Measurements from ENCODE around the gene SLAMF7.
A peak's percentile ranks its signal among the peaks of the same experiment; 100 is the strongest.
"Not testable (repeated sequence)": the region's sequence is repeated elsewhere in the genome, so short reads cannot be mapped to it uniquely, and the experiment has no call there.

SLAMF7 gene, protein sequence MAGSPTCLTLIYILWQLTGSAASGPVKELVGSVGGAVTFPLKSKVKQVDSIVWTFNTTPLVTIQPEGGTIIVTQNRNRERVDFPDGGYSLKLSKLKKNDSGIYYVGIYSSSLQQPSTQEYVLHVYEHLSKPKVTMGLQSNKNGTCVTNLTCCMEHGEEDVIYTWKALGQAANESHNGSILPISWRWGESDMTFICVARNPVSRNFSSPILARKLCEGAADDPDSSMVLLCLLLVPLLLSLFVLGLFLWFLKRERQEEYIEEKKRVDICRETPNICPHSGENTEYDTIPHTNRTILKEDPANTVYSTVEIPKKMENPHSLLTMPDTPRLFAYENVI

DNA sequence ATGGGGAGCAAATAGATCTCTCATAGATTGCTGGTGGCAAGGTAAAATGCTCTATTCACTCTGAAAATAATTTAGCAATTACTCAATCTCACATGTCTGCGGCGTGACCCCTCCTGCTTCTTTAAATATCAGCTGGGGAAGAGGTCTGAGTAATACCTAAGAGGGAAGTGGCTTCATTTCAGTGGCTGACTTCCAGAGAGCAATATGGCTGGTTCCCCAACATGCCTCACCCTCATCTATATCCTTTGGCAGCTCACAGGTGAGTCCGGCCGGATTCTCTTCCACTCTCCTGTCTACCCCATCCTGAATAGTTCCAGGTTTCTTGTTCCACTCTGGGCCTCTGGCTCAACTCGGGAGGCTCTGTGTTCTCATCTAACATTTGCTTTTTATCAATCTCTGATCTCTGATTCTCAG, at the start of gene SLAMF7:
Gene SLAMF7, plus strand, starts transcription at position 150 of the 414 bp plus-strand sequence. Its CDS starts 55 bp downstream, at position 205.
- no peak for DNase-seq (ENCODE audit: extremely low read depth in 1 of 2, low read depth in 1 of 2)

DNA sequence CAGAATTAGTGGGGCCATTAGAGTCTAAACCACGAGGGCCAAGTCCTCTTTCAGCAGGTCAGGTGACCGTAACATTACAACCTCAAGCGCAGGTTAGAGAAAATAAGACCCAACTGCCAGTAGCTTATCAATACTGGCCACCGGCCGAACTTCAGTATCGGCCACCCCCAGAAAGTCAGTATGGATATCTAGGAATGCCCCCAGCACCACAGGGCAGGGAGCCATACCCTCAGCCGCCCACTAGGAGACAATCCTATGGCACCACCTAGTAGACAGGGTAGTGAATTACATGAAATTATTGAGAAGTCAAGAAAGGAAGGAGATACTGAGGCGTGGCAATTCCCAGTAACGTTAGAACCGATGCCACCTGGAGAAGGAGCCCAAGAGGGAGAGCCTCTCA, 46.7 kb upstream of the SLAMF7 start:
- not testable (repeated sequence) for DNase-seq (ENCODE audit: extremely low read depth in 1 of 2, low read depth in 1 of 2)

DNA sequence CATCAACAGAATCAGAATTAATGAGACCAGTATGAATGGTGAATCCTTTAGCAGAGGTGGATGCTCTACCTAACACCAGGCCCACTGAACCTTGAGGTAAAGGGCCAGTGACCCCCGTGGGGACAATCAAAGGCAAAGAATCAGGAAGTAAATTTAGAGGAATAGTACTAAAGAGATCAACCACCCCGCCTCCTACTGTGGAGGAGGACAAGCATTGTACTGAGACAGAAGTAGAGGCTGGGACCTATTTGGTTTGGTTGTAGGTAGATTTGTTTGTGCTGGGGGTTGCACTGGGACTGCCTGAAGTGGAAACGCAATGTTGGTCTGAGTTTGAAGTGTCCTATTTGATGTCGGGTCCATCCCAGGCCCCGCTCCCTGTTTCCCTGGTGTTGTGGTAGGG, 36.9 kb upstream of the SLAMF7 start:
- no peak for DNase-seq (ENCODE audit: extremely low read depth in 1 of 2, low read depth in 1 of 2)

DNA sequence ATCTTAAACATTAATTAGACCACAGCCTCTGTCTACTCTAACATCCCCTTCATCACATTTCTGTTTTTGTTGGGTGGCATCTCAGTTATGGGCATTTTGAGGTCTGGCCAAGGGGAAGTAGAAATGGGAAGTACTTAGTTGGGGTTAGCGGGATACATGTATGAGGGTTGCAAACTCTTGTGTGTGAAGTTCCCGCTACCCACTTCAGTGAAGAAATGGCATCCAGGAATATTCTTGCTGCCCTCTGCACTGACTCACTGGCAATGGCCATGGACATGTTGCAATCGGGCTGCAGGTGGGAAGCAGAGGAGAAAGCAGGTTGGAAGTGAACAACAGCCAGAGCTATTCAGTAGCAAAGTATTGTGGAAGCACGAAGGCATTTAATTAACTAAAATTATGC, 34.8 kb upstream of the SLAMF7 start:
- DNase-seq (ENCODE audit: extremely low read depth in 1 of 2, low read depth in 1 of 2), result no peak

DNA sequence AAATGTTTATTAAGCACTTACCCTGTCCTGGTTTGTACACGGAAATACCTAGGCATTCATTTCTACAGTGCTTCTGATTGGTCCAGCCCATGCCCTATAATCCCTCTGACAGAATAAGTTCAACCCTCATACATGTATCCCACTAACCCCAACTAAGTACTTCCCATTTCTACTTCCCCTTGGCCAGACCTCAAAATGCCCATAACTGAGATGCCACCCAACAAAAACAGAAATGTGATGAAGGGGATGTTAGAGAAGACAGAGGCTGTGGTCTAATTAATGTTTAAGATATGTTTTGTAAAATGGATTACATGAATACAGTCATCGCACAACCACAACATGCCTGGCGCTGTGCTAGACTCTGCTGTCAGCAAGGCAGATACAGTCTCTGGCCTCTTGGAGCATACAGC, 33.8 kb upstream of the SLAMF7 start:
- not testable (repeated sequence) for DNase-seq (ENCODE audit: extremely low read depth in 1 of 2, low read depth in 1 of 2)

DNA sequence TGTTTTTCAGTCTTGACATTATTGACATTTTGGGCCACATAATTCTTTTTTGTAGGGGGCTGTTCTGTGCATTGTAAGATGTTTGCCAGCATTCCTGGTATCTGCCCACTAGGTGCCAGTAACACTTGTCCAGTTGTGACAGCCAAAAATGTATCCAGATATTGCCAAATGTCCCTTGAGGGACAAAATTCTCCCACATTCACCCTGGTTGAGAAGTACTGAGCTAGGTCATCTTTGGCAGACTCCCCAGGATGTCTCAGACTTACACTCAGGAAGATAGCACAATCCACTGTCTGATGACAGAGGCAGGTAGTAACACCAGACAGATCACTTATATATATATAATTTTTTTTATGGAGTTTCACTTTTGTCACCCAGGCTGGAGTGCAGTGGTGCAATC, 33.3 kb upstream of the SLAMF7 start:
- no peak for DNase-seq (ENCODE audit: extremely low read depth in 1 of 2, low read depth in 1 of 2)

DNA sequence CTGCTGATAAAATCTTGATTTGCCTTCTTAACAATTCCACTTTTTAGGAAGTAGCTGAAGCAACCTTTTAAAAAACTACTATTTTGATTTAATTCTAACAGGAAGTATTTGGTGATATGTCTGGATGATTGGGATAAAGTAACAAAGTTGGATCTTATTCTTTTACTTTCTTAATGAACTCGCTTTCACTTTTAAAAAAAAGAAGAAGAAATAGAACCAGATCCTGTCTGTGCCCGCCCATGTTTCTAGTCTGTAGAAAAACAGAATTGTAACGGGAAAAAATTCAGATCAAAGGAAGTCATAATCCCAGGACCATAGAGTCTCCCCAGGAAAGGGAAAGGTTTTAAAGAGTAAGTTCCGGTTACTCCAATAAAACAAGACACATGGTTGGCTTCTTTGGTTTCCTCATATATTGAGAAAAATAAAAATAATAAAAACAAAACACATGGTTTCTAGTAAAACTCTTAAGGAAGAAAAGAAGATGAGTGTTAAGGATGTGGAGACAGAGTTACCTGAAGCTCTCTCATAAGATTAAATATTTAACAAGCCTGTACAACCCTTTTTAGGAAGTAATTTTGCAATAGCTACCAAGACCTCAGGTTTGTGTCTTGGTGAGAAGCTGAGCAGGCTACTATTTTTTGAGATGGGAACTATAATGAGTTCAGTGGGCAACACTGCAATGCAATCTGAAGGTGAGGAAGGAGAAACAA, 32.4 kb upstream of the SLAMF7 start:
- DNase-seq (ENCODE audit: extremely low read depth in 1 of 2, low read depth in 1 of 2), result no peak

DNA sequence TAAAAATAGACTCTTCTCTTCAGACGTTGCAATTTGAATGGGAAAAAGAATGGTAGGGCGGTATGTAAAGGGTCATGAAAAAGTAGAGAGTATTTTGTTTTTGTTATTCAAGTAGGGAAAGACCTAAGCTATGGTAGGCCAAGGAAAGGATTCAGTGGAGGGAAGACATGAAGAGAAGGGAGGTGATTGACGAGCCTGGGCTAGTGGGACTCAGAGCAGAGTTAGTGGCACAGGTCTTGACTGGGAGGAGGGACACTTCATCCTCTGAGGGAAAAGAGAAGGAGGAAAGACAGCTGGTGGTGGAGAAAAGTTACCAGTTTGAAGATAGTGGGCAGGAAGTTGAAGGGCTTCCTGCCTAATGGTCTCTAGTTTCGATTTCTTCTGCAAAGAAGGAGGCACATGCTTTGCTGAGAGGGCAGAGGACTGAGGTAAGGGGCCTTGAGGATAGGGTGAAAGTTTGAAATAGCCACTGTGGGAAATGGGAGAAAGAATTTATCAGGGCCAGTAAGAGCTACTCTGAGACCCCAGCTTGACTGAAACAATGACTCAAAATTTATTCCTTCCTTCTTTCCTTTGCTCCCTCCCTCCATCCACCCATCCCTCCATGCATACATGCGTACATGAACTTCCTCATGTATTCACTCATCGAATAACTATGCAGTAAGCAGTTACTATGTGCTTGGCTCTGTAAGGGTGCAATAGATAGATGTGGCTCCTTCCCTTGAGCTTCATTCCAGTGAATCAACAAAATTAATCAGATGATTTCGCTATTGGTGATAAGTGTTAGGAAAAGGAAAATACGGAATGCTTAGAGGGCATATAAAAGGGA, 31.6 kb upstream of the SLAMF7 start:
- no peak for DNase-seq (ENCODE audit: extremely low read depth in 1 of 2, low read depth in 1 of 2)

DNA sequence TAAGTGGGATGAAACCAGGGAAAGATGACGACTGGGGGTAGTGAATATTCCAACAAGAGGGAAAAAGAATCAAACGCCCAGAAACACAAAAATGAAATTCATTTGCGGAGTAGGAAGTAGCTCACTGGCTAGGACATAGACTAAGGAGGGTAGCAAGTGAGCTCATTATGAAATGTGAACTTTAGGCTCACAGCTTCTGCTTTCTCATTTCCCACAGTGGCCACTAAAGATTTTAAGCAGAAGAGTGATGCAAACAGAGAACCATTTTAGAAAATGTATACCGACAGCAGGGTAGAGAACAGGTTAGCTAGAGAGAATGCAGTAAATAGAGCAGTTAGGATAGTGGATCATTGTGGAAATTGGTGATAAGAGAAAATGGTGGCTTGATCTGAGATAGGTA, 30.9 kb upstream of the SLAMF7 start:
- DNase-seq (ENCODE audit: extremely low read depth in 1 of 2, low read depth in 1 of 2), result no peak

DNA sequence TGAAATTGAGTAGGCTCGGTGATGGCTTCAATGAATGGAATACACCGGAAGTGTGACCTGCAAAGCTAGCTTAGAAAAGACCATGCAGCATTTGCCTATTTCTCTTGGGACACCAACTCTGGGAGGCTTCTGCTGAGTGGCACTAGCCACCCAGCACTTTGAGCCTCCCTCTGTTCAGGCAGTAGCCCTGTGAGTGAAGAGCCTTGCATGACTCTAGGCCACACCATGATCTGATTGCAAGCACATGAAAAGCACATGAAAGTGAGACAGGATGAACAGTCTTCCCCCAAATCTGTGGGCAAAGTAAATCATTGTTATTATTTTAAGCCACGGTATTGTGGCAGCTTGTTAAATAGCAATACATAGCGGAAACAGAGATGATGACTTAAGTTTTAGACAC, 30.2 kb upstream of the SLAMF7 start:
- no peak for DNase-seq (ENCODE audit: extremely low read depth in 1 of 2, low read depth in 1 of 2)

DNA sequence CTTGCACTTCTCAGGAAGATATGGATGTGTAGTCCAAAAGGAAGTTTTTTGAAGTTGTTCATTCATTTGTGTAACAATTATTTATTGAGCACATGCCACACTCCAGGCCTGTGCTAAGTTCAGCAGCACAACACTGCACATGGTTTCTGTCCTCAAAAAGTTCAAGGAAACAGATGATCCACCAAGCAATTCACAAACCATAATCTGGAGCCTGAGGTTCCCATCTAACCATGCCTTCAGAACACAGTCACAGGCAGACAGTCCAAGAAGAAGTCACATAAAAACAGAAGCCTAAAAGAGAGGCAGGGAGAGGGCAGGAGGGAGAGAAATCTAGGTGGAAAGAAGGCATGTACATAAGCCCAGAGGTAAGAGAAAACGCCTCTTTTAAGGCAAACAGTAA, 29.3 kb upstream of the SLAMF7 start:
- DNase-seq (ENCODE audit: extremely low read depth in 1 of 2, low read depth in 1 of 2), result no peak

DNA sequence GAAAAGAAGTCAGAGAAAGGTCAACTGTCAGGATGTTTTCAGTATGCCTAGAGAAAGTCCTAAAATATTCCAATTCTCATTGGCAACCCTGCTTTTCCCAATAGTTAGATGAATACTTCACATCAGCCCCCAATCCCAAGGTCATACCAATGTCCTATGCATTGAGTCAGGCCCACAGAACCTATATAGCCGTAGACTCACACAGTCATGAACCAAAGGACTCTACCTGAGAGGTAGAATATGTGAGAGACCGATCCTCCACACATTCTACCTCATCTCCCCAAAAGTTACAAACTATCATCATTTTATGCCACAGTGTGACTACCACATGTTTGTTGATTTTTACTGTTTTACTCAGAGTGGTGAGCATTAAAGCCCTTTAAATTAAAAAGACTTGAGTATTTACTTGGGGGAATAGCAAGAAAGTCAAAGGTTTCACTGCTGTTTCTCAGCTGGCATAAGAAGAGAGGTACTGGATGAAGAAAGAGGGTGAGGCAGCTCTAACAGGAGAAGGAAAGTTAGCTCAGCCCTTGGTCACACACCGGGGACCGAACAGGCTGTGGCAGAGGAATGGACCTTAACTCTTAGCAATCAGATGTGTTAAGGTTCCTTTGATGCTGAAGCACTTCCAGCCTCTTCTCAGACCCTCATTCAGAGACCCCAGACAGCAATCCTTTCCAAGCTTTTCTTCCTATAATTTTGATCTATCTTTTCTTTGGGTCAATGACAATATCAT, 28.4 kb upstream of the SLAMF7 start:
- no peak for DNase-seq (ENCODE audit: extremely low read depth in 1 of 2, low read depth in 1 of 2)

DNA sequence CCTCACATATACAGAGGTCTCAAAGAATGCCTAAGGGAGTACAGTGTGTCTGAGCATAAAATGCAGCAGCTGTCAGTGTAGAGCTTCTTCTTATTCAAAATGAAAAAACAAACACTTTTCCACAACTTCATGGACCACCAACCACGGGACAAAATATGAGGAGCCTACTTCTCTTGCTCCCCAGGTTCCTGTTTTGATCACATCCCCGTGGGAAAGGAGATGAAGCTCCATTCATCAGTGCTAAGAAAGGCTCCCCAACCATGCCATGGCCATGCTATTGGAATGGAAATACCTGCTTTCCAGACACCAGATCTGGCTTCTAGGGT, 27.8 kb upstream of the SLAMF7 start:
- DNase-seq (ENCODE audit: extremely low read depth in 1 of 2, low read depth in 1 of 2), result no peak

DNA sequence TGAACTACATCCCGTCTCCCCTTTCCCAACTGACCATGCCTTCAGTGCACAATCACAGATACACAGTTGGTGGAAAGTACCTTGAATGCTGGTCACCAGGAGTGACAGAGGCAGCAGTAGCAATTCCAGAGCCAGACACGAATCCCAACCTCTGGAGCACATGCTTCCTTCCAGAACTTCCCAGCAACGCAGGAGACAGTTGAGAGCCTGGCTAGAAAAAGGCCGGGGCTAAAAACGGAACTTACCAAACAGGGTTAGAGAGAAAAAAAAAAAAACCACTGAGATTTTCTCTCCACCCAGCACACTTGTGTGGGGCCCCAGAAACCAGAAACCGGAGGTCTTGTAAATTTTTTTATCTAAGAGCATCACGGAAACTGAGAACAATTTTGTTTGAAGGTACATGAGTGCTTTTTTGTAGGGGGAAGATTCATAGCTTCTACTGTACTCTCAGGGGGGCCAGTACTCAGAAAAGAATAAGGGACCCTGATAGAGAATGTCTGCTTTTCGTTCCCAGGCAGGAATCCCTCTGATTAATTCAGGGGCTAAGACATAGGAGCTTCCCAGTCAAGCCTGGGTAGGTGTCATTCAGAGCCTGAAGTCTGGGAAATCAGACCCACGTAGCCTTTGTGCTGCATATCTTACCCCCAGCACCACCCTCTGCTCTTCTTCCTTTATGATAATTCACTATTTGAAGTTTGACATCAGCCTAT, 27.3 kb upstream of the SLAMF7 start, which contains the start of gene CD48:
Gene CD48, minus strand, starts transcription at position 221 of the 710 bp plus-strand sequence. Its CDS starts 59 bp downstream, at position 162.
- DNase-seq (ENCODE audit: extremely low read depth in 1 of 2, low read depth in 1 of 2), result peak in 1 of 2 donors; percentile 41

DNA sequence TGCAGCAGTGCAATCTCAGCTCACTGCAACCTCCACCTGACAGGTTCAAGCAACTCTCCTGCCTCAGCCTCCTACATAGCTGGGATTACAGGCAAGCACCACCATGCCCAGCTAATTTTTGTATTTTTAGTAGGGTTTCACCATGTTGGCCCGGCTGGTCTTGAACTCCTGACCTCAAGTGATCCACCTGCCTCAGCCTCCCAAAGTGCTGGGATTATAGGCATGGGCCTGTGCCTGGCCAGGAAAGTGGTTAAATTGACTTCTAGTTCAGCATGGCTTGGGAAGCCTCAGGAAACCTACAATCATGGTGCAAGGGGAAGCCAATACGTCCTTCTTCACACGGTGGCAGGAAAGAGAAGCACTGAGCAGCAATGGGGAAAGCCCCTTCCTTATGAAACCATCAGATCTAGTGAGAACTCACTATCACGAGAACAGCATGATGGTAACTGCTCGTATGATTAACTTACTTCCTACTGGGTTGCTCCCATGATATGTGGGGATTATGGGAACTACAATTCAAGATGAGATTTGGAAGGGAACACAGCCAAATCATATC, 26.4 kb upstream of the SLAMF7 start:
- DNase-seq (ENCODE audit: extremely low read depth in 1 of 2, low read depth in 1 of 2), result not testable (repeated sequence)

DNA sequence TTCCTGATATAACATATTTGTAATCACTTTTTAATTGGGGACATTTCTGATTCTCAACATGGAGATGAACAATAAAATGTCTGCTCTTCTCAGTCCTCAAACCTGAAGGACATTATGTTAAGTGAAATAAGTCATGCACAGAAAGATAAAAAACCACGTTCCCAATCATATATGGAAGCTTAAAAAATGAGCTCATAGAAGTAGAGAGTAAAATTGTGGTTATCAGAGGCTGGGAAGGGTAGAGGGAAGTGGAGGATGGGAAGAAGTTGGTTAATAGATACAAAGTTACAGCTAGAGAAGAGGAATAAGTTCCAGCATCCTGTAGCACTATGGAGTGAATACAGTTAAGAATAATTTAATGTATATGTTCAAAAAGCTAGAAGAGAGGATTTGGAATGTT, 25.9 kb upstream of the SLAMF7 start:
- DNase-seq (ENCODE audit: extremely low read depth in 1 of 2, low read depth in 1 of 2), result no peak

DNA sequence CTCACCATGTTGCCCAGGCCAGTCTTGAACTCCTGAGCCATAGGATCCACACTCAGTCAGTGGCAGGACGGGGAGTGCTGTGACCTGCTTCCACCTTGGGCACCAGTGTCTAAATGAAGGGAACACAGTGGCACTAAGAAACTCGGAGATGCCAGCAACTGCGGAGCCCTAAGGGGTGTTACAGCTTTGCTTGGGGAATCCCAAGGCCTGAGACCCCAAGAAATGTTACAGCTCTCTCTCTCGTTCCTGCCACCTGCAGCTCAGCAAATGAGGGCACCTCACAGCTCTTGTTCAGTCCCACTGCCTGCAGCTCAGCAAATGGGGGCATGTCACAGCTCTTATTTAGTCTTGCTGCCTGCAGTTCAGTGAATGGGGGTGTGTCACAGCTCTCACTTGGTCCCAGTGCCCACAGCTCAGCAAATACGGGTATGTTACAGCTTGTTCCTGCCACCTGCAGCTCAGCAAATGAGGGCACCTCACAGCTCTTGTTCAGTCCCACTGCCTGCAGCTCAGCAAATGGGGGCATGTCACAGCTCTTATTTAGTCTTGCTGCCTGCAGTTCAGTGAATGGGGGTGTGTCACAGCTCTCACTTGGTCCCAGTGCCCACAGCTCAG, 24.9 kb upstream of the SLAMF7 start:
- not testable (repeated sequence) for DNase-seq (ENCODE audit: extremely low read depth in 1 of 2, low read depth in 1 of 2)

DNA sequence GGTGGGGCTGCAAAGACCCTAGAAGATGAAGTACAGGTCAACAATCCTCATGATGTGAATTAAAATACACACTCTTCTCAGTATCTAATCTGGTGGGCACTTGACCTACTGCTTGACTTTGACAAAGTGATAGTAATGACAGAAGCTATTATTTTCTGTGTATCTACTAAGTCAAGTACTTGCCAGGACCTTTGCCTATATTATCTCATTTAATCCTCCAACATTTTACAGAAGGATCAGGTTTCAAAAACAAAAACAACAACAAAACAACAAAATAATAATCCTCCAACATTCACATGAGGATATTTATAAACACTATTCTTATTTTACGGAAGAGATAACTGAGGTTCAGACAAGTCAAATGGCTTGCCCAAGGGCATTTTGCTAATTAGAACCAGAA, 23.0 kb upstream of the SLAMF7 start:
- no peak for DNase-seq (ENCODE audit: extremely low read depth in 1 of 2, low read depth in 1 of 2)

DNA sequence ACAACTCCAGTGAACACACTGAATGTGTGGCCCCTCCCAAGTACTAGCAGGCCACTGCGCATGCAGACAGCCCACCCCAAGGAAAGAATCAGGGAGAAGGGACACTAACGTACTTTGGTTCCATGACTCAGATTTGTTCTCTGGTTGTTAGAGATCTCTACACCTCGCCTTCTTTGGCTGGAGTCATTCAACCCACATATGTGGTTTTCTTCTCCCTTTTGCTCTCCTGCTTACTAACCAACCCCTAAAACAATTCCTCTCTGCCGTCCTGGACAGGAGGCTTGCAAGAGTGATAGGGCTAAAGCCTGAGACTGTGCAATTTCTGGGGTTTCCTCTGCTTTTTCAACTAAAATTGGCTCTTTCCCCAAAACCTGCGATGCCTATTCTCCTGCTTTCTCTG, 21.7 kb upstream of the SLAMF7 start:
- DNase-seq (ENCODE audit: extremely low read depth in 1 of 2, low read depth in 1 of 2), result no peak

DNA sequence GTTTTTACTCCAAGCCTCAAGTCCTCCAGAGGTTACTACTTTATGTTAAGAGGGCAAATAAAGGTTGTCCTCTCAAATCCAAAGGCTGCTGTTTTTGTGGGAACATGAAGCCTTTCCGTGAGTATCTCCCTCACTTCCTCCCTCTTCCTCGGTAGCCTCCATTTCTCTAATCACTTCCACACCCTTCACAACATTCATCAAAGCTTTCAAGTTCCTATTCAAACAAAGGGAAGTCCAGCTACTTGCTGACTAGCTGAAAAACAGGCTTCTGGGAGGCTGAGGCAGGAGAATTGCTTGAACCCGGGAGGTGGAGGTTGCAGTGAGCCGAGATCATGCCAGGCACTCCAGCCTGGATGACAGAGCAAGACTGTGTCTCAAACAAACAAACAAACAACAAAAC, 20.8 kb upstream of the SLAMF7 start:
- DNase-seq (ENCODE audit: extremely low read depth in 1 of 2, low read depth in 1 of 2), result no peak
